OCI-LY1 (cell line): Measurements from ENCODE around the gene BEAN1.

Experiments
- CTCF ChIP-seq: fragments of 200-600 bp; sonication (generic), shearing (Covaris generic); IDR thresholded peaks from 2 replicates; pipeline ENCODE4 v1.5.1; 2017; ENCODE audit warnings: mild to moderate bottlenecking, antibody characterized with exemption, low read length, moderate library complexity, mixed read lengths
- EZH2 ChIP-seq: fragments of 200-600 bp; sonication (generic), shearing (Covaris generic); IDR thresholded peaks from 2 replicates; pipeline ENCODE4 v1.8.0; 2017; ENCODE audit warnings: borderline replicate concordance, mixed run types, mild to moderate bottlenecking, antibody characterized with exemption, low read length, moderate library complexity, mixed read lengths

- TF ChIP-seq EZH2, result no peak
- TF ChIP-seq CTCF, result no peak
Measured at GRCh38 chr16:66391726-66392670, 35.1 kb upstream of the BEAN1 start.
